Breast epithelium (tissue), 3 donors: Measurements from ENCODE around the gene CDON.

Source experiments
- CTCF ChIP-seq, 3 donors: fragments of 450-650 bp; IDR thresholded peaks; one replicate each; pipeline ENCODE4 v1.5.1; 2016 to 2017; ENCODE audit warnings: antibody characterized with exemption in 3 of 3, mild to moderate bottlenecking in 3 of 3, moderate library complexity in 3 of 3
- POLR2A ChIP-seq: fragments of 450-650 bp; IDR thresholded peaks from one replicate; pipeline ENCODE4 v1.6.1; 2016; ENCODE audit warnings: antibody characterized with exemption, mild to moderate bottlenecking, moderate library complexity

- TF ChIP-seq CTCF (IDR thresholded peaks at IDR 0.05) (no peak), POLR2A (no peak)
Observed at GRCh38 chr11:125926682-125927081, 136.0 kb downstream of the CDON start.
